ENCODE results near the gene TMEM108.

The TMEM108 gene

DNA sequence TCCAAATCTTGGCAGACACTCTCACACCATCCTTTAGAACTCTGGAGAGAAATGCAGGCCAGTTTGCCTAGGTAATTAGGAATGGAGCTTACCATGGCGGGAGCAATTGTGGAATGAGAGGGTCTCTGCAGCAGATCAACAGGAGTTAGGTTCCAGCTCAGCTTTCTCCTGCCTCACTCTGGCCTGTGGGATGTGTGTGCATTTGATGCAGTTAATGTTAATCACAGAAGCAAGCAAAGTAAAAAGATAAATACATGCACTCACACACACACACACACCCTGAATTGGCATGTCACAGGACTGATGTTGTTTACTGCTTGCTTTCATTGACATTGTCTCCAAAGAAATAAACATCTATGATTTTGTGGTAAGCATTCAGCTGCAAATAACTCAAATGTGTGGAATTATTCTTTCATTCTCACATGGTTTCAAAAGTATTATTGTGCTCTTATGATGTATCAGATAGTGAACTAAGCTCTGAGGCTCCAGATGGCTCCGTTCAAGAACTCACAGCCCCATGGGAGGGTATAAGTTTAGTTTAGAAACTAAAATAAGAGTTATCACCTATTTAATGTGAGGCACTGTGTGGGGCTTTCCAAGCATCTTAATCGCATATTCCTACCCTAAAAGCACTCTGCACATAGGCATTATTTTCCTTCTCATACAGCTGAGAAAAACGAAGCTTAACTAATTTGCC lies 330.3 kb downstream of the TMEM108 start:
- no peak for TF ChIP-seq ZNF660 (tag by site-specific recombination; IDR thresholded peaks at IDR 0.05)
- no peak for TF ChIP-seq ZNF211 (tag by site-specific recombination; IDR thresholded peaks at IDR 0.05; ENCODE audit: low read depth)
- TF ChIP-seq ZNF416 (tag by site-specific recombination; IDR thresholded peaks at IDR 0.05) = no peak
- no peak for TF ChIP-seq ZNF248 (tag by site-specific recombination; IDR thresholded peaks at IDR 0.05)
- TF ChIP-seq, protein P1, sequence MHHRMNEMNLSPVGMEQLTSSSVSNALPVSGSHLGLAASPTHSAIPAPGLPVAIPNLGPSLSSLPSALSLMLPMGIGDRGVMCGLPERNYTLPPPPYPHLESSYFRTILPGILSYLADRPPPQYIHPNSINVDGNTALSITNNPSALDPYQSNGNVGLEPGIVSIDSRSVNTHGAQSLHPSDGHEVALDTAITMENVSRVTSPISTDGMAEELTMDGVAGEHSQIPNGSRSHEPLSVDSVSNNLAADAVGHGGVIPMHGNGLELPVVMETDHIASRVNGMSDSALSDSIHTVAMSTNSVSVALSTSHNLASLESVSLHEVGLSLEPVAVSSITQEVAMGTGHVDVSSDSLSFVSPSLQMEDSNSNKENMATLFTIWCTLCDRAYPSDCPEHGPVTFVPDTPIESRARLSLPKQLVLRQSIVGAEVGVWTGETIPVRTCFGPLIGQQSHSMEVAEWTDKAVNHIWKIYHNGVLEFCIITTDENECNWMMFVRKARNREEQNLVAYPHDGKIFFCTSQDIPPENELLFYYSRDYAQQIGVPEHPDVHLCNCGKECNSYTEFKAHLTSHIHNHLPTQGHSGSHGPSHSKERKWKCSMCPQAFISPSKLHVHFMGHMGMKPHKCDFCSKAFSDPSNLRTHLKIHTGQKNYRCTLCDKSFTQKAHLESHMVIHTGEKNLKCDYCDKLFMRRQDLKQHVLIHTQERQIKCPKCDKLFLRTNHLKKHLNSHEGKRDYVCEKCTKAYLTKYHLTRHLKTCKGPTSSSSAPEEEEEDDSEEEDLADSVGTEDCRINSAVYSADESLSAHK (tag by site-specific recombination; IDR thresholded peaks at IDR 0.05) = no peak
- TF ChIP-seq, protein P2, sequence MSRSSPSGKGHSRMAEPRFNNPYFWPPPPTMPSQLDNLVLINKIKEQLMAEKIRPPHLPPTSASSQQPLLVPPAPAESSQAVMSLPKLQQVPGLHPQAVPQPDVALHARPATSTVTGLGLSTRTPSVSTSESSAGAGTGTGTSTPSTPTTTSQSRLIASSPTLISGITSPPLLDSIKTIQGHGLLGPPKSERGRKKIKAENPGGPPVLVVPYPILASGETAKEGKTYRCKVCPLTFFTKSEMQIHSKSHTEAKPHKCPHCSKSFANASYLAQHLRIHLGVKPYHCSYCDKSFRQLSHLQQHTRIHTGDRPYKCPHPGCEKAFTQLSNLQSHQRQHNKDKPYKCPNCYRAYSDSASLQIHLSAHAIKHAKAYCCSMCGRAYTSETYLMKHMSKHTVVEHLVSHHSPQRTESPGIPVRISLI (tag by site-specific recombination; IDR thresholded peaks at IDR 0.05) = no peak
- no peak for TF ChIP-seq GLI2 (tag by site-specific recombination; IDR thresholded peaks at IDR 0.05; ENCODE audit: borderline replicate concordance, low read depth)
- no peak for TF ChIP-seq GLI4 (tag by site-specific recombination; IDR thresholded peaks at IDR 0.05)
- no peak for TF ChIP-seq ZNF626 (tag by site-specific recombination; IDR thresholded peaks at IDR 0.05)
- TF ChIP-seq ZIC2 (tag by site-specific recombination; IDR thresholded peaks at IDR 0.05) = no peak
- no peak for TF ChIP-seq ZXDB (tag by site-specific recombination; IDR thresholded peaks at IDR 0.05)
- TF ChIP-seq ZNF24 (tag by site-specific recombination; IDR thresholded peaks at IDR 0.05) = no peak
- no peak for TF ChIP-seq ZNF239 (tag by site-specific recombination; IDR thresholded peaks at IDR 0.05)
- Histone ChIP-seq H3K9me3 (ENCODE audit: control insufficient read depth, insufficient read depth, low read depth, low read length) (no peaks in the 10 kb centered on the region), H3K27ac (ENCODE audit: extremely low read depth, low read depth, low read length) (no peak overlapping the region), H3K36me3 (ENCODE audit: control insufficient read depth in 2 of 2, insufficient read depth in 1 of 2, low read length in 2 of 2) (no peaks in the 10 kb centered on the region), H3K4me1 (ENCODE audit: control insufficient read depth, insufficient read depth, low read length) (no peaks in the 10 kb centered on the region), H3K4me3 (ENCODE audit: low read depth, low read length) (no peak overlapping the region)
- CTCF ChIA-PET = interaction anchor here (0.6 kb wide), 1 partner anchor 133 kb away, joined by 3 read pairs; no protein-coding TSS in a partner anchor
- POLR2A ChIA-PET = no interaction called here

DNA sequence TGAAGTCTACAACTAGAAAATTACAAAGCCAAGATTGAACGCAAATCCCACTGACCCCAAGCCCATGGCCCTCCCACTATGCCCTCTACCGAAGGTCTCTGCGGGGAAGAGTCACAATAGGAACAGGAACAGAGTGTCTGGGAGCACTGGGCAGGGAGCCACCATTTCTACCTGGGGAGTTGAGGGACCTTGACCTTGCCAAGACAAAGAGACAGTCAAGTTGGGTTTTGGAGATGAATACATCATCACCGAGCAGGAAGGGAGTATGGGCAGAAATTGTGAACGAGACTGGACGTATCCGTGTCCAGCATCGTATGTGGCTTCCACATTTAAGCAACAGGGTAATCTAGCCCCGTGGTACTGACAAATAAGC lies 330.9 kb downstream of the TMEM108 start:
- TF ChIP-seq, protein P3, sequence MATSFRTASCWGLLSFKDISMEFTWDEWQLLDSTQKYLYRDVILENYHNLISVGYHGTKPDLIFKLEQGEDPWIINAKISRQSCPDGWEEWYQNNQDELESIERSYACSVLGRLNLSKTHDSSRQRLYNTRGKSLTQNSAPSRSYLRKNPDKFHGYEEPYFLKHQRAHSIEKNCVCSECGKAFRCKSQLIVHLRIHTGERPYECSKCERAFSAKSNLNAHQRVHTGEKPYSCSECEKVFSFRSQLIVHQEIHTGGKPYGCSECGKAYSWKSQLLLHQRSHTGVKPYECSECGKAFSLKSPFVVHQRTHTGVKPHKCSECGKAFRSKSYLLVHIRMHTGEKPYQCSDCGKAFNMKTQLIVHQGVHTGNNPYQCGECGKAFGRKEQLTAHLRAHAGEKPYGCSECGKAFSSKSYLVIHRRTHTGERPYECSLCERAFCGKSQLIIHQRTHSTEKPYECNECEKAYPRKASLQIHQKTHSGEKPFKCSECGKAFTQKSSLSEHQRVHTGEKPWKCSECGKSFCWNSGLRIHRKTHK (tag by site-specific recombination; IDR thresholded peaks at IDR 0.05) = no peak
- TF ChIP-seq ZNF510 (tag by site-specific recombination; IDR thresholded peaks at IDR 0.05; ENCODE audit: insufficient replicate concordance) = no peak
- TF ChIP-seq, protein P4, sequence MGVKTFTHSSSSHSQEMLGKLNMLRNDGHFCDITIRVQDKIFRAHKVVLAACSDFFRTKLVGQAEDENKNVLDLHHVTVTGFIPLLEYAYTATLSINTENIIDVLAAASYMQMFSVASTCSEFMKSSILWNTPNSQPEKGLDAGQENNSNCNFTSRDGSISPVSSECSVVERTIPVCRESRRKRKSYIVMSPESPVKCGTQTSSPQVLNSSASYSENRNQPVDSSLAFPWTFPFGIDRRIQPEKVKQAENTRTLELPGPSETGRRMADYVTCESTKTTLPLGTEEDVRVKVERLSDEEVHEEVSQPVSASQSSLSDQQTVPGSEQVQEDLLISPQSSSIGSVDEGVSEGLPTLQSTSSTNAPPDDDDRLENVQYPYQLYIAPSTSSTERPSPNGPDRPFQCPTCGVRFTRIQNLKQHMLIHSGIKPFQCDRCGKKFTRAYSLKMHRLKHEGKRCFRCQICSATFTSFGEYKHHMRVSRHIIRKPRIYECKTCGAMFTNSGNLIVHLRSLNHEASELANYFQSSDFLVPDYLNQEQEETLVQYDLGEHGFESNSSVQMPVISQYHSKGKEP (tag by site-specific recombination; IDR thresholded peaks at IDR 0.05) = no peak
- TF ChIP-seq, protein P5, sequence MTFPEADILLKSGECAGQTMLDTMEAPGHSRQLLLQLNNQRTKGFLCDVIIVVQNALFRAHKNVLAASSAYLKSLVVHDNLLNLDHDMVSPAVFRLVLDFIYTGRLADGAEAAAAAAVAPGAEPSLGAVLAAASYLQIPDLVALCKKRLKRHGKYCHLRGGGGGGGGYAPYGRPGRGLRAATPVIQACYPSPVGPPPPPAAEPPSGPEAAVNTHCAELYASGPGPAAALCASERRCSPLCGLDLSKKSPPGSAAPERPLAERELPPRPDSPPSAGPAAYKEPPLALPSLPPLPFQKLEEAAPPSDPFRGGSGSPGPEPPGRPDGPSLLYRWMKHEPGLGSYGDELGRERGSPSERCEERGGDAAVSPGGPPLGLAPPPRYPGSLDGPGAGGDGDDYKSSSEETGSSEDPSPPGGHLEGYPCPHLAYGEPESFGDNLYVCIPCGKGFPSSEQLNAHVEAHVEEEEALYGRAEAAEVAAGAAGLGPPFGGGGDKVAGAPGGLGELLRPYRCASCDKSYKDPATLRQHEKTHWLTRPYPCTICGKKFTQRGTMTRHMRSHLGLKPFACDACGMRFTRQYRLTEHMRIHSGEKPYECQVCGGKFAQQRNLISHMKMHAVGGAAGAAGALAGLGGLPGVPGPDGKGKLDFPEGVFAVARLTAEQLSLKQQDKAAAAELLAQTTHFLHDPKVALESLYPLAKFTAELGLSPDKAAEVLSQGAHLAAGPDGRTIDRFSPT (tag by site-specific recombination; IDR thresholded peaks at IDR 0.05) = no peak
- Histone ChIP-seq H3K9me3 (ENCODE audit: control insufficient read depth, insufficient read depth, low read depth, low read length) (no peaks in the 10 kb centered on the region), H3K4me1 (ENCODE audit: control insufficient read depth, insufficient read depth, low read length) (no peaks in the 10 kb centered on the region), H3K36me3 (ENCODE audit: control insufficient read depth in 2 of 2, insufficient read depth in 1 of 2, low read length in 2 of 2) (no peaks in the 10 kb centered on the region), H3K27ac (ENCODE audit: extremely low read depth, low read depth, low read length) (no peak overlapping the region), H3K4me3 (ENCODE audit: low read depth, low read length) (no peak overlapping the region)
- POLR2A ChIA-PET = no interaction called here
- CTCF ChIA-PET = no interaction called here

All from HEK293 (cell line).